WTC11 (cell line): Measurements from ENCODE around the gene PRPF31. TPM values are rescaled to one million over a fixed set of nuclear protein-coding genes. Genes with fewer than 3 reads are reported as not detected.

ENCODE experiments used
- ATAC-seq: fragments of 200-7000 bp; cut with Tn5 transposase; 2 replicates; pipeline ENCODE4 v1.10.0; 2021; ENCODE audit warnings: mild to moderate bottlenecking, moderate library complexity
- CTCF ChIA-PET: fragments of 300-600 bp; sonication (Branson Sonifier 250); formaldehyde crosslinking; loops from one replicate; lab custom pipeline; 2021; ENCODE audit warnings: antibody characterized with exemption; lab: Charles Lee
- POLR2A ChIA-PET: fragments of 350-600 bp; sonication (Branson Sonifier 250); formaldehyde crosslinking; loops from one replicate; lab custom pipeline; 2021; ENCODE audit warnings: antibody characterized with exemption; lab: Charles Lee
- DNase-seq: peaks from one replicate; pipeline ENCODE4 v3.0.0; 2021; ENCODE audit warnings: low spot score
- H3K27ac Mint-ChIP-seq: 2 replicates; pipeline ENCODE4 v1.8.0; 2021; ENCODE audit warnings: mixed read lengths
- H3K27me3 Mint-ChIP-seq: 2 replicates; pipeline ENCODE4 v1.8.0; 2021; ENCODE audit warnings: low read depth, mild to moderate bottlenecking, moderate library complexity, mixed read lengths
- H3K36me3 Mint-ChIP-seq: 2 replicates; pipeline ENCODE4 v1.8.0; 2021; ENCODE audit warnings: mixed read lengths
- H3K4me1 Mint-ChIP-seq: 2 replicates; pipeline ENCODE4 v1.8.0; 2022; ENCODE audit warnings: mixed read lengths
- H3K4me3 Mint-ChIP-seq: 2 replicates; pipeline ENCODE4 v1.8.0; 2021; ENCODE audit warnings: mild to moderate bottlenecking, moderate library complexity, mixed read lengths
- H3K9me3 Mint-ChIP-seq: 2 replicates; pipeline ENCODE4 v1.8.0; 2021; ENCODE audit warnings: mixed read lengths
- CBFB ChIP-seq: sonication (generic); formaldehyde crosslinking; IDR thresholded peaks from 2 replicates; pipeline ENCODE4 v1.8.1; 2022; ENCODE audit warnings: mild to moderate bottlenecking, low read depth, missing genetic modification reagents
- ESRRA ChIP-seq: sonication (generic); formaldehyde crosslinking; IDR thresholded peaks from 2 replicates; pipeline ENCODE4 v1.8.1; 2022; ENCODE audit warnings: mild to moderate bottlenecking, missing genetic modification reagents, borderline replicate concordance
- ETV6 ChIP-seq: sonication (generic); formaldehyde crosslinking; IDR thresholded peaks from 2 replicates; pipeline ENCODE4 v1.8.1; 2022; ENCODE audit warnings: mild to moderate bottlenecking, missing genetic modification reagents
- FOXK1 ChIP-seq: sonication (generic); formaldehyde crosslinking; IDR thresholded peaks from 2 replicates; pipeline ENCODE4 v1.8.0; 2022; ENCODE audit warnings: mild to moderate bottlenecking, moderate library complexity, missing genetic modification reagents
- JAZF1 ChIP-seq: fragments of 250-450 bp; sonication (Bioruptor Pico); IDR thresholded peaks from 2 replicates; pipeline ENCODE4 v1.9.0; 2021; ENCODE audit warnings: moderate library complexity, mild to moderate bottlenecking, inconsistent platforms
- MYBL2 ChIP-seq: sonication (generic); formaldehyde crosslinking; IDR thresholded peaks from 2 replicates; pipeline ENCODE4 v1.8.1; 2023; ENCODE audit warnings: mild to moderate bottlenecking, moderate library complexity, missing genetic modification reagents
- NR1H2 ChIP-seq: sonication (generic); formaldehyde crosslinking; IDR thresholded peaks from 2 replicates; pipeline ENCODE4 v1.9.0; 2021; ENCODE audit warnings: mild to moderate bottlenecking, moderate library complexity, missing genetic modification reagents
- NR3C1 ChIP-seq: sonication (generic); formaldehyde crosslinking; conservative IDR thresholded peaks from 2 replicates; pipeline ENCODE4 v1.8.1; 2023; ENCODE audit warnings: low read depth, mild to moderate bottlenecking, missing genetic modification reagents
- SP1 ChIP-seq: sonication (generic); formaldehyde crosslinking; conservative IDR thresholded peaks from 2 replicates; pipeline ENCODE4 v1.8.1; 2022; ENCODE audit warnings: missing genetic modification reagents
- TEAD1 ChIP-seq: sonication (generic); formaldehyde crosslinking; IDR thresholded peaks from 2 replicates; pipeline ENCODE4 v1.8.0; 2022; ENCODE audit warnings: mild to moderate bottlenecking, missing genetic modification reagents
- total RNA-seq: library from RNA; stranded (reverse); gene quantifications from 3 replicates; pipeline ENCODE4 v1.2.3, GENCODE V29; 2021
- TF ChIP-seq, protein P1 (sequence below): fragments of 250-450 bp; sonication (Bioruptor Pico); IDR thresholded peaks from 2 replicates; pipeline ENCODE4 v1.9.0; 2021; ENCODE audit warnings: mild to moderate bottlenecking, borderline replicate concordance
- TF ChIP-seq, protein P2 (sequence below): sonication (generic); formaldehyde crosslinking; IDR thresholded peaks from 2 replicates; pipeline ENCODE4 v1.8.1; 2023; ENCODE audit warnings: mild to moderate bottlenecking, missing genetic modification reagents, borderline replicate concordance
- TF ChIP-seq, protein P3 (sequence below): fragments of 250-450 bp; sonication (Bioruptor Pico); IDR thresholded peaks from 2 replicates; pipeline ENCODE4 v1.9.0; 2021; ENCODE audit warnings: mild to moderate bottlenecking
- TF ChIP-seq, protein P4 (sequence below): sonication (generic); formaldehyde crosslinking; IDR thresholded peaks from 2 replicates; pipeline ENCODE4 v1.8.0; 2023; ENCODE audit warnings: missing genetic modification reagents
- TF ChIP-seq, protein P5 (sequence below): sonication (generic); formaldehyde crosslinking; IDR thresholded peaks from 2 replicates; pipeline ENCODE4 v1.8.1; 2022; ENCODE audit warnings: low read depth, missing genetic modification reagents, borderline replicate concordance
- TF ChIP-seq, protein P6 (sequence below): sonication (generic); formaldehyde crosslinking; conservative IDR thresholded peaks from 2 replicates; pipeline ENCODE4 v1.8.1; 2023; ENCODE audit warnings: mild to moderate bottlenecking, low read depth, missing genetic modification reagents, moderate library complexity
- TF ChIP-seq, protein P7 (sequence below): sonication (generic); formaldehyde crosslinking; IDR thresholded peaks from 2 replicates; pipeline ENCODE4 v1.8.1; 2022; ENCODE audit warnings: mild to moderate bottlenecking, moderate library complexity, missing genetic modification reagents
- TF ChIP-seq, protein P8 (sequence below): fragments of 250-450 bp; sonication (Bioruptor Pico); IDR thresholded peaks from 2 replicates; pipeline ENCODE4 v2.1.2; 2022; ENCODE audit warnings: mild to moderate bottlenecking, moderate library complexity
- TF ChIP-seq, protein P9 (sequence below): sonication (generic); formaldehyde crosslinking; IDR thresholded peaks from 2 replicates; pipeline ENCODE4 v1.8.1; 2022; ENCODE audit warnings: low read depth, mild to moderate bottlenecking, moderate library complexity, missing genetic modification reagents, borderline replicate concordance

Gene PRPF31
- total RNA-seq, 1 experiment from 2014 or later: 92.8 TPM

DNA sequence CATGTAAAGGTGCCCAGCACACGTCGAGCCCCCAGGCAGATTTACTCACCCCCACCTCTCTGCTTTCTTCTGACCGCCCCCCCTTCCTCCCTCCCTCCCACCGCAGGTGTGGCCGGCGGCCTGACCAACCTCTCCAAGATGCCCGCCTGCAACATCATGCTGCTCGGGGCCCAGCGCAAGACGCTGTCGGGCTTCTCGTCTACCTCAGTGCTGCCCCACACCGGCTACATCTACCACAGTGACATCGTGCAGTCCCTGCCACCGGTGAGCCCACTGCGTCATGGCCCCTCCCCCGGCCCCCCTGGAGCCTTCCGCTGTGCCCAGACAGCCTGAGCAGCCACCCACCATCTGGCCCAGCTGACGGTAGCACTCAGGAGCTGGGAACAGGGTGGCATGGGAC is 8.8 kb downstream of the PRPF31 start (continued):
- TF ChIP-seq, protein P1, sequence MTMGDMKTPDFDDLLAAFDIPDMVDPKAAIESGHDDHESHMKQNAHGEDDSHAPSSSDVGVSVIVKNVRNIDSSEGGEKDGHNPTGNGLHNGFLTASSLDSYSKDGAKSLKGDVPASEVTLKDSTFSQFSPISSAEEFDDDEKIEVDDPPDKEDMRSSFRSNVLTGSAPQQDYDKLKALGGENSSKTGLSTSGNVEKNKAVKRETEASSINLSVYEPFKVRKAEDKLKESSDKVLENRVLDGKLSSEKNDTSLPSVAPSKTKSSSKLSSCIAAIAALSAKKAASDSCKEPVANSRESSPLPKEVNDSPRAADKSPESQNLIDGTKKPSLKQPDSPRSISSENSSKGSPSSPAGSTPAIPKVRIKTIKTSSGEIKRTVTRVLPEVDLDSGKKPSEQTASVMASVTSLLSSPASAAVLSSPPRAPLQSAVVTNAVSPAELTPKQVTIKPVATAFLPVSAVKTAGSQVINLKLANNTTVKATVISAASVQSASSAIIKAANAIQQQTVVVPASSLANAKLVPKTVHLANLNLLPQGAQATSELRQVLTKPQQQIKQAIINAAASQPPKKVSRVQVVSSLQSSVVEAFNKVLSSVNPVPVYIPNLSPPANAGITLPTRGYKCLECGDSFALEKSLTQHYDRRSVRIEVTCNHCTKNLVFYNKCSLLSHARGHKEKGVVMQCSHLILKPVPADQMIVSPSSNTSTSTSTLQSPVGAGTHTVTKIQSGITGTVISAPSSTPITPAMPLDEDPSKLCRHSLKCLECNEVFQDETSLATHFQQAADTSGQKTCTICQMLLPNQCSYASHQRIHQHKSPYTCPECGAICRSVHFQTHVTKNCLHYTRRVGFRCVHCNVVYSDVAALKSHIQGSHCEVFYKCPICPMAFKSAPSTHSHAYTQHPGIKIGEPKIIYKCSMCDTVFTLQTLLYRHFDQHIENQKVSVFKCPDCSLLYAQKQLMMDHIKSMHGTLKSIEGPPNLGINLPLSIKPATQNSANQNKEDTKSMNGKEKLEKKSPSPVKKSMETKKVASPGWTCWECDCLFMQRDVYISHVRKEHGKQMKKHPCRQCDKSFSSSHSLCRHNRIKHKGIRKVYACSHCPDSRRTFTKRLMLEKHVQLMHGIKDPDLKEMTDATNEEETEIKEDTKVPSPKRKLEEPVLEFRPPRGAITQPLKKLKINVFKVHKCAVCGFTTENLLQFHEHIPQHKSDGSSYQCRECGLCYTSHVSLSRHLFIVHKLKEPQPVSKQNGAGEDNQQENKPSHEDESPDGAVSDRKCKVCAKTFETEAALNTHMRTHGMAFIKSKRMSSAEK (CRISPR knock-in tag): no peak
- TF ChIP-seq, protein P2, sequence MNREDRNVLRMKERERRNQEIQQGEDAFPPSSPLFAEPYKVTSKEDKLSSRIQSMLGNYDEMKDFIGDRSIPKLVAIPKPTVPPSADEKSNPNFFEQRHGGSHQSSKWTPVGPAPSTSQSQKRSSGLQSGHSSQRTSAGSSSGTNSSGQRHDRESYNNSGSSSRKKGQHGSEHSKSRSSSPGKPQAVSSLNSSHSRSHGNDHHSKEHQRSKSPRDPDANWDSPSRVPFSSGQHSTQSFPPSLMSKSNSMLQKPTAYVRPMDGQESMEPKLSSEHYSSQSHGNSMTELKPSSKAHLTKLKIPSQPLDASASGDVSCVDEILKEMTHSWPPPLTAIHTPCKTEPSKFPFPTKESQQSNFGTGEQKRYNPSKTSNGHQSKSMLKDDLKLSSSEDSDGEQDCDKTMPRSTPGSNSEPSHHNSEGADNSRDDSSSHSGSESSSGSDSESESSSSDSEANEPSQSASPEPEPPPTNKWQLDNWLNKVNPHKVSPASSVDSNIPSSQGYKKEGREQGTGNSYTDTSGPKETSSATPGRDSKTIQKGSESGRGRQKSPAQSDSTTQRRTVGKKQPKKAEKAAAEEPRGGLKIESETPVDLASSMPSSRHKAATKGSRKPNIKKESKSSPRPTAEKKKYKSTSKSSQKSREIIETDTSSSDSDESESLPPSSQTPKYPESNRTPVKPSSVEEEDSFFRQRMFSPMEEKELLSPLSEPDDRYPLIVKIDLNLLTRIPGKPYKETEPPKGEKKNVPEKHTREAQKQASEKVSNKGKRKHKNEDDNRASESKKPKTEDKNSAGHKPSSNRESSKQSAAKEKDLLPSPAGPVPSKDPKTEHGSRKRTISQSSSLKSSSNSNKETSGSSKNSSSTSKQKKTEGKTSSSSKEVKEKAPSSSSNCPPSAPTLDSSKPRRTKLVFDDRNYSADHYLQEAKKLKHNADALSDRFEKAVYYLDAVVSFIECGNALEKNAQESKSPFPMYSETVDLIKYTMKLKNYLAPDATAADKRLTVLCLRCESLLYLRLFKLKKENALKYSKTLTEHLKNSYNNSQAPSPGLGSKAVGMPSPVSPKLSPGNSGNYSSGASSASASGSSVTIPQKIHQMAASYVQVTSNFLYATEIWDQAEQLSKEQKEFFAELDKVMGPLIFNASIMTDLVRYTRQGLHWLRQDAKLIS (CRISPR knock-in tag): no peak

DNA sequence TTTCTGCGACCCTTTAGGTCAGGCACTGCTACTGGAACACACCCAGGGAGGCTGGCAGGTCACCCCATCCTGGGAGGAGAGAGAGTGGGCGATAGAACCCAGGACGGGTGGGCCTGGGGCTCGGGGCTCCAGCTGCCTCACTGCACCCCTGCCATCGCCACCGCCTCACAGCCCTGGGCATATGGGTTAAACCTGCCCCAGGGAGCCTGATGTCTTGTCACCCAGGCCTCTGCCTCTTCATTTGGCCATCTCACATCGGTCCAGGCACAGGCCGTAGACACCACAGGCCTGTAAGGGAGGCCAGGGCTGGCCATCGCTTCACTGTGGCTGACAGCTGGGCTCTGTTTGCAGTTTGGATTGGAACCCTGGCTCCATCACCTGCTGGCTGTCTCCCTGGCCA is 10.2 kb downstream of the PRPF31 start:
- no peak overlapping the region for H3K4me3 Mint-ChIP-seq
- CTCF ChIA-PET: no interaction called here

More for the DNA sequence above, 10.2 kb downstream of the PRPF31 start:
- Mint-ChIP-seq H3K27ac (no peak overlapping the region), H3K27me3 (no peaks in the 10 kb centered on the region), H3K9me3 (no peaks in the 10 kb centered on the region), H3K36me3 (peaks cover 58% of the 10 kb centered on the region), H3K4me1 (no peaks in the 10 kb centered on the region)
- DNase-seq (no peak), ATAC-seq (no peak)
- POLR2A ChIA-PET: no interaction called here
- TF ChIP-seq, protein P3, sequence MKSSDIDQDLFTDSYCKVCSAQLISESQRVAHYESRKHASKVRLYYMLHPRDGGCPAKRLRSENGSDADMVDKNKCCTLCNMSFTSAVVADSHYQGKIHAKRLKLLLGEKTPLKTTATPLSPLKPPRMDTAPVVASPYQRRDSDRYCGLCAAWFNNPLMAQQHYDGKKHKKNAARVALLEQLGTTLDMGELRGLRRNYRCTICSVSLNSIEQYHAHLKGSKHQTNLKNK: no peak
- TF ChIP-seq NR1H2 (CRISPR knock-in tag) (no peak), ESRRA (CRISPR knock-in tag) (no peak), TEAD1 (CRISPR knock-in tag) (no peak), CBFB (CRISPR knock-in tag) (no peak), ETV6 (CRISPR knock-in tag) (no peak), JAZF1 (CRISPR knock-in tag) (no peak), MYBL2 (CRISPR knock-in tag) (no peak), NR3C1 (CRISPR knock-in tag) (no peak), FOXK1 (CRISPR knock-in tag) (no peak), SP1 (CRISPR knock-in tag) (no peak)
- TF ChIP-seq, protein P4, sequence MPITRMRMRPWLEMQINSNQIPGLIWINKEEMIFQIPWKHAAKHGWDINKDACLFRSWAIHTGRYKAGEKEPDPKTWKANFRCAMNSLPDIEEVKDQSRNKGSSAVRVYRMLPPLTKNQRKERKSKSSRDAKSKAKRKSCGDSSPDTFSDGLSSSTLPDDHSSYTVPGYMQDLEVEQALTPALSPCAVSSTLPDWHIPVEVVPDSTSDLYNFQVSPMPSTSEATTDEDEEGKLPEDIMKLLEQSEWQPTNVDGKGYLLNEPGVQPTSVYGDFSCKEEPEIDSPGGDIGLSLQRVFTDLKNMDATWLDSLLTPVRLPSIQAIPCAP (CRISPR knock-in tag): no peak
- TF ChIP-seq, protein P5, sequence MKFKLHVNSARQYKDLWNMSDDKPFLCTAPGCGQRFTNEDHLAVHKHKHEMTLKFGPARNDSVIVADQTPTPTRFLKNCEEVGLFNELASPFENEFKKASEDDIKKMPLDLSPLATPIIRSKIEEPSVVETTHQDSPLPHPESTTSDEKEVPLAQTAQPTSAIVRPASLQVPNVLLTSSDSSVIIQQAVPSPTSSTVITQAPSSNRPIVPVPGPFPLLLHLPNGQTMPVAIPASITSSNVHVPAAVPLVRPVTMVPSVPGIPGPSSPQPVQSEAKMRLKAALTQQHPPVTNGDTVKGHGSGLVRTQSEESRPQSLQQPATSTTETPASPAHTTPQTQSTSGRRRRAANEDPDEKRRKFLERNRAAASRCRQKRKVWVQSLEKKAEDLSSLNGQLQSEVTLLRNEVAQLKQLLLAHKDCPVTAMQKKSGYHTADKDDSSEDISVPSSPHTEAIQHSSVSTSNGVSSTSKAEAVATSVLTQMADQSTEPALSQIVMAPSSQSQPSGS (CRISPR knock-in tag): no peak
- TF ChIP-seq, protein P6, sequence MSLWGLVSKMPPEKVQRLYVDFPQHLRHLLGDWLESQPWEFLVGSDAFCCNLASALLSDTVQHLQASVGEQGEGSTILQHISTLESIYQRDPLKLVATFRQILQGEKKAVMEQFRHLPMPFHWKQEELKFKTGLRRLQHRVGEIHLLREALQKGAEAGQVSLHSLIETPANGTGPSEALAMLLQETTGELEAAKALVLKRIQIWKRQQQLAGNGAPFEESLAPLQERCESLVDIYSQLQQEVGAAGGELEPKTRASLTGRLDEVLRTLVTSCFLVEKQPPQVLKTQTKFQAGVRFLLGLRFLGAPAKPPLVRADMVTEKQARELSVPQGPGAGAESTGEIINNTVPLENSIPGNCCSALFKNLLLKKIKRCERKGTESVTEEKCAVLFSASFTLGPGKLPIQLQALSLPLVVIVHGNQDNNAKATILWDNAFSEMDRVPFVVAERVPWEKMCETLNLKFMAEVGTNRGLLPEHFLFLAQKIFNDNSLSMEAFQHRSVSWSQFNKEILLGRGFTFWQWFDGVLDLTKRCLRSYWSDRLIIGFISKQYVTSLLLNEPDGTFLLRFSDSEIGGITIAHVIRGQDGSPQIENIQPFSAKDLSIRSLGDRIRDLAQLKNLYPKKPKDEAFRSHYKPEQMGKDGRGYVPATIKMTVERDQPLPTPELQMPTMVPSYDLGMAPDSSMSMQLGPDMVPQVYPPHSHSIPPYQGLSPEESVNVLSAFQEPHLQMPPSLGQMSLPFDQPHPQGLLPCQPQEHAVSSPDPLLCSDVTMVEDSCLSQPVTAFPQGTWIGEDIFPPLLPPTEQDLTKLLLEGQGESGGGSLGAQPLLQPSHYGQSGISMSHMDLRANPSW (CRISPR knock-in tag): no peak
- TF ChIP-seq, protein P7, sequence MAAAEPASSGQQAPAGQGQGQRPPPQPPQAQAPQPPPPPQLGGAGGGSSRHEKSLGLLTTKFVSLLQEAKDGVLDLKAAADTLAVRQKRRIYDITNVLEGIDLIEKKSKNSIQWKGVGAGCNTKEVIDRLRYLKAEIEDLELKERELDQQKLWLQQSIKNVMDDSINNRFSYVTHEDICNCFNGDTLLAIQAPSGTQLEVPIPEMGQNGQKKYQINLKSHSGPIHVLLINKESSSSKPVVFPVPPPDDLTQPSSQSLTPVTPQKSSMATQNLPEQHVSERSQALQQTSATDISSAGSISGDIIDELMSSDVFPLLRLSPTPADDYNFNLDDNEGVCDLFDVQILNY (CRISPR knock-in tag): no peak
- TF ChIP-seq, protein P8, sequence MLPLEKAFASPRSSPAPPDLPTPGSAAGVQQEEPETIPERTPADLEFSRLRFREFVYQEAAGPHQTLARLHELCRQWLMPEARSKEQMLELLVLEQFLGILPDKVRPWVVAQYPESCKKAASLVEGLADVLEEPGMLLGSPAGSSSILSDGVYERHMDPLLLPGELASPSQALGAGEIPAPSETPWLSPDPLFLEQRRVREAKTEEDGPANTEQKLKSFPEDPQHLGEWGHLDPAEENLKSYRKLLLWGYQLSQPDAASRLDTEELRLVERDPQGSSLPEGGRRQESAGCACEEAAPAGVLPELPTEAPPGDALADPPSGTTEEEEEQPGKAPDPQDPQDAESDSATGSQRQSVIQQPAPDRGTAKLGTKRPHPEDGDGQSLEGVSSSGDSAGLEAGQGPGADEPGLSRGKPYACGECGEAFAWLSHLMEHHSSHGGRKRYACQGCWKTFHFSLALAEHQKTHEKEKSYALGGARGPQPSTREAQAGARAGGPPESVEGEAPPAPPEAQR (CRISPR knock-in tag): no peak
- TF ChIP-seq, protein P9, sequence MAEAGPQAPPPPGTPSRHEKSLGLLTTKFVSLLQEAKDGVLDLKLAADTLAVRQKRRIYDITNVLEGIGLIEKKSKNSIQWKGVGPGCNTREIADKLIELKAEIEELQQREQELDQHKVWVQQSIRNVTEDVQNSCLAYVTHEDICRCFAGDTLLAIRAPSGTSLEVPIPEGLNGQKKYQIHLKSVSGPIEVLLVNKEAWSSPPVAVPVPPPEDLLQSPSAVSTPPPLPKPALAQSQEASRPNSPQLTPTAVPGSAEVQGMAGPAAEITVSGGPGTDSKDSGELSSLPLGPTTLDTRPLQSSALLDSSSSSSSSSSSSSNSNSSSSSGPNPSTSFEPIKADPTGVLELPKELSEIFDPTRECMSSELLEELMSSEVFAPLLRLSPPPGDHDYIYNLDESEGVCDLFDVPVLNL (CRISPR knock-in tag): no peak
